NCI-H2196 treated with DMSO at 0.1 percent for 48 hours (cell line): ENCODE data around the gene JHY.
A peak's percentile ranks its signal among the peaks of the same experiment; 100 is the strongest.
"Not testable (repeated sequence)": the region's sequence is repeated elsewhere in the genome, so short reads cannot be mapped to it uniquely, and the experiment has no call there.

Experiments used
- DNase-seq: peaks from one replicate; lab custom pipeline; 2025; ENCODE audit not compliant: unreplicated experiment; lab: John Stamatoyannopoulos, UW

The JHY gene

GRCh38 chr11:122882189-122882856 is at the start of gene JHY:
JHY (plus strand) TSS chr11:122882759; CDS start chr11:122885850, 3,091 bp downstream.
- DNase-seq, result no peak

- DNase-seq, result no peak
These were observed 48.6 kb upstream of the JHY start for GRCh38 chr11:122833846-122834464.

- no peak for DNase-seq
These were observed 45.6 kb upstream of the JHY start for GRCh38 chr11:122836916-122837315.

- DNase-seq, result no peak
These were observed 44.8 kb upstream of the JHY start for GRCh38 chr11:122837528-122838346.

GRCh38 chr11:122843281-122844141 is 39.0 kb upstream of the JHY start:
- DNase-seq, result no peak

GRCh38 chr11:122847466-122847865 is 35.1 kb upstream of the JHY start:
- DNase-seq, result no peak

GRCh38 chr11:122848186-122848585 is 34.4 kb upstream of the JHY start:
- DNase-seq, result no peak

GRCh38 chr11:122850076-122850631 is 32.4 kb upstream of the JHY start:
- DNase-seq, result no peak

GRCh38 chr11:122851366-122851966 is 31.1 kb upstream of the JHY start:
- DNase-seq, result no peak

GRCh38 chr11:122852074-122852795 is 30.3 kb upstream of the JHY start:
- no peak for DNase-seq

- DNase-seq, result no peak
These were observed 29.8 kb upstream of the JHY start for GRCh38 chr11:122852796-122853160.

GRCh38 chr11:122853261-122853660 is 29.3 kb upstream of the JHY start:
- DNase-seq, result no peak

GRCh38 chr11:122853971-122854446 is 28.6 kb upstream of the JHY start:
- peak; percentile 81 for DNase-seq

GRCh38 chr11:122861631-122862030 is 20.9 kb upstream of the JHY start:
- no peak for DNase-seq

- DNase-seq, result no peak
These were observed 20.5 kb upstream of the JHY start for GRCh38 chr11:122862091-122862490.

- DNase-seq, result not testable (repeated sequence)
These were observed 19.4 kb upstream of the JHY start for GRCh38 chr11:122863154-122863553.

- DNase-seq, result peak; percentile 15
These were observed 18.7 kb upstream of the JHY start for GRCh38 chr11:122863704-122864326.

GRCh38 chr11:122864386-122865115 is 18.0 kb upstream of the JHY start:
- DNase-seq, result no peak
